Measurements from ENCODE around the gene AK8.

DNA sequence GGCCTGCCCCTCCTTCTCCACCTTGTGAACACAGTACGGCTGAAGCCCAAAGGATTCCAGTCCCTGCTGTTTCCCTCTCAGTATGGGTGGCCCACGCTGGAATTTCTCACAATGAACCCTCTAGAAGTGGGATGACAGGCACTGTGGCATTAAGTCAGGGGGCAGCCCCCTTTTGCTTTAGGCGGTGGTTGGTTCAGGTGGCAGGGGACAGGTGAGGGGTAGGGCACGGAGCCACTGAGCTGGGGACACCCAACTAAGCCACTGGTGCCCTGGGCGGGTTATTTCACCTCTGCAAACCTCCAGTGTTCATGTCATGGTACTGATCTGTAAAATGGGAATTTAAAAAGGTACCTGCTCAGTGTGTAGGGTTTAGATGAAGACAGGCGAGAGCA lies 8.2 kb upstream of the AK8 start:
- no peak for TF ChIP-seq POLR2A (IDR thresholded peaks at IDR 0.05)
- TF ChIP-seq, protein P1, sequence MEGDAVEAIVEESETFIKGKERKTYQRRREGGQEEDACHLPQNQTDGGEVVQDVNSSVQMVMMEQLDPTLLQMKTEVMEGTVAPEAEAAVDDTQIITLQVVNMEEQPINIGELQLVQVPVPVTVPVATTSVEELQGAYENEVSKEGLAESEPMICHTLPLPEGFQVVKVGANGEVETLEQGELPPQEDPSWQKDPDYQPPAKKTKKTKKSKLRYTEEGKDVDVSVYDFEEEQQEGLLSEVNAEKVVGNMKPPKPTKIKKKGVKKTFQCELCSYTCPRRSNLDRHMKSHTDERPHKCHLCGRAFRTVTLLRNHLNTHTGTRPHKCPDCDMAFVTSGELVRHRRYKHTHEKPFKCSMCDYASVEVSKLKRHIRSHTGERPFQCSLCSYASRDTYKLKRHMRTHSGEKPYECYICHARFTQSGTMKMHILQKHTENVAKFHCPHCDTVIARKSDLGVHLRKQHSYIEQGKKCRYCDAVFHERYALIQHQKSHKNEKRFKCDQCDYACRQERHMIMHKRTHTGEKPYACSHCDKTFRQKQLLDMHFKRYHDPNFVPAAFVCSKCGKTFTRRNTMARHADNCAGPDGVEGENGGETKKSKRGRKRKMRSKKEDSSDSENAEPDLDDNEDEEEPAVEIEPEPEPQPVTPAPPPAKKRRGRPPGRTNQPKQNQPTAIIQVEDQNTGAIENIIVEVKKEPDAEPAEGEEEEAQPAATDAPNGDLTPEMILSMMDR (IDR thresholded peaks at IDR 0.05) = no peak

Data from right lobe of liver (tissue), 4 donors.